ENCODE measurements around the gene IGSF9B. TPM values are rescaled to one million over a fixed set of nuclear protein-coding genes. Genes with fewer than 3 reads are reported as not detected.

Gene IGSF9B
- total and polyA plus RNA-seq, 2 of the 13 experiments (the other 11 are each of a cell fraction or from before 2014, with no cell fraction given), result not detected

GRCh38 chr11:133990501-133990900, 33.7 kb upstream of the IGSF9B start:
- intact Hi-C loops (cut with micrococcal nuclease; ENCODE audit: unreplicated experiment), result no loop called here
- Histone ChIP-seq H3K4me3 (replicated peaks in 1 of 3; ENCODE audit: insufficient read depth in 1 of 3, low read depth in 2 of 3, low read length in 3 of 3) (no peak overlapping the region), H4K20me1 (ENCODE audit: insufficient read depth, low read length) (no peaks in the 10 kb centered on the region), H3K4me1 (ENCODE audit: insufficient read depth, low read length) (no peaks in the 10 kb centered on the region), H2AFZ (ENCODE audit: low read length) (no peak overlapping the region), H3K27me3 (ENCODE audit: control insufficient read depth in 1 of 2, insufficient read depth in 2 of 2, low read length in 2 of 2) (peaks cover 13 to 63% of the 10 kb centered on the region in 2 experiments; a peak in 4 of 5 replicates), H3K9ac (ENCODE audit: insufficient read depth, low read depth, low read length) (no peak overlapping the region), H3K79me2 (ENCODE audit: insufficient read depth, low read length) (no peaks in the 10 kb centered on the region), H3K36me3 (replicated peaks in 1 of 2; ENCODE audit: control insufficient read depth in 1 of 2, insufficient read depth in 2 of 2, low read length in 2 of 2) (no peaks in the 10 kb centered on the region), H3K9me3 (ENCODE audit: low read length) (no peaks in the 10 kb centered on the region), H3K27ac (ENCODE audit: extremely low read length, insufficient read depth, low read length) (no peak overlapping the region), H3K4me2 (ENCODE audit: low read depth, low read length) (no peak overlapping the region)
- in situ Hi-C loops (cut with HindIII; ENCODE audit: extremely low pct_ligation_motif_present, low pct_unique_long_range_greater_than_20kb), result no loop called here
- CTCF ChIA-PET (ENCODE audit: low intra/inter-chr PET ratio, low total read pairs), result no interaction called here
- POLR2A ChIA-PET, result no interaction called here
- 16% methylated on average over 10 of the region's 10 CpGs for WGBS (ENCODE audit: low lambda C conversion rate)
- no TSS peak for BruUV-seq (replicated peaks)
- ATAC-seq, result no peak
- no peak for DNase-seq (ENCODE audit: low spot score)
- no peak for TF ChIP-seq FUBP1 (CRISPR knock-in tag; IDR thresholded peaks at IDR 0.05; ENCODE audit: borderline replicate concordance)
- no peak for TF ChIP-seq ATRX (CRISPR knock-in tag; IDR thresholded peaks at IDR 0.05; ENCODE audit: borderline replicate concordance)
- no peak for TF ChIP-seq LBX2 (CRISPR knock-in tag; IDR thresholded peaks at IDR 0.05; ENCODE audit: borderline replicate concordance)
- no peak for TF ChIP-seq PHF8 (CRISPR knock-in tag; IDR thresholded peaks at IDR 0.05)
- no peak for TF ChIP-seq ZNF670 (CRISPR knock-in tag; IDR thresholded peaks at IDR 0.05; ENCODE audit: borderline replicate concordance)
- FAIRE-seq, result no peak
